CD14-positive monocyte (primary cell): ENCODE measurements around the gene PPP1R16B. TPM values are rescaled to one million over a fixed set of nuclear protein-coding genes. Genes with fewer than 3 reads are reported as not detected.

Experiments
- DNase-seq, 3 donors: peaks; one replicate each; pipeline ENCODE4 v3.0.0-alpha.2; 2011 to 2022
- H2AFZ ChIP-seq: 2 replicates; pipeline ENCODE4 v1.6.0; 2012; ENCODE audit warnings: mild to moderate bottlenecking, low read depth, low read length, inconsistent platforms; ENCODE audit not compliant: insufficient read depth, poor library complexity, severe bottlenecking
- H3K27ac ChIP-seq, 2 donors: 1 replicate in 1 of 2; 2 replicates in 1 of 2; pipeline ENCODE4 v1.5.1; 2012 to 2013; ENCODE audit warnings: low read length in 2 of 2, control low read depth in 1 of 2, inconsistent platforms in 1 of 2, low read depth in 1 of 2, mild to moderate bottlenecking in 1 of 2
- H3K27me3 ChIP-seq, 2 donors: one replicate each; pipeline versions ENCODE4 v1.6.0 to v1.6.1; 2011 to 2013; ENCODE audit warnings: low read length in 2 of 2; ENCODE audit not compliant: control insufficient read depth in 2 of 2, insufficient read depth in 2 of 2
- H3K36me3 ChIP-seq, 2 donors: replicated peaks in 1 of 2; 1 replicate in 1 of 2; 2 replicates in 1 of 2; pipeline versions ENCODE4 v1.5.1 to v1.6.1; 2012 to 2013; ENCODE audit warnings: low read length in 2 of 2, control low read depth in 1 of 2, inconsistent platforms in 1 of 2, mild to moderate bottlenecking in 1 of 2; ENCODE audit not compliant: insufficient read depth in 2 of 2, control insufficient read depth in 1 of 2
- H3K4me1 ChIP-seq, 2 donors: 1 replicate in 1 of 2; 2 replicates in 1 of 2; pipeline versions ENCODE4 v1.5.1 to v1.6.1; 2012 to 2013; ENCODE audit warnings: low read length in 2 of 2, control low read depth in 1 of 2, inconsistent platforms in 1 of 2, mild to moderate bottlenecking in 1 of 2, moderate library complexity in 1 of 2; ENCODE audit not compliant: insufficient read depth in 2 of 2, control insufficient read depth in 1 of 2
- H3K4me2 ChIP-seq: replicated peaks from 2 replicates; pipeline ENCODE3; 2012; ENCODE audit warnings: low read length, moderate library complexity, mild to moderate bottlenecking; ENCODE audit not compliant: poor library complexity, severe bottlenecking; ENCODE audit errors: extremely low read depth
- H3K4me3 ChIP-seq, 3 experiments: fragments of 200-600 bp in 1 of 3; sonication (generic) in 1 of 3; replicated peaks in 1 of 3; 1 replicate in 2 of 3; 2 replicates in 1 of 3; pipeline ENCODE4 v1.5.1; 2011 to 2013; ENCODE audit warnings: low read length in 3 of 3, mild to moderate bottlenecking in 3 of 3, control low read depth in 2 of 3, low read depth in 2 of 3, inconsistent platforms in 1 of 3, moderate library complexity in 1 of 3
- H3K79me2 ChIP-seq: 2 replicates; pipeline ENCODE4 v1.6.0; 2012; ENCODE audit warnings: mild to moderate bottlenecking, control low read depth, inconsistent platforms, low read length, moderate library complexity; ENCODE audit not compliant: insufficient read depth
- H3K9ac ChIP-seq: 2 replicates; pipeline ENCODE4 v1.6.0; 2017; ENCODE audit warnings: low read length, mild to moderate bottlenecking; ENCODE audit not compliant: insufficient read depth, poor library complexity, severe bottlenecking
- H3K9me3 ChIP-seq, 2 donors: replicated peaks in 1 of 2; 1 replicate in 1 of 2; 2 replicates in 1 of 2; pipeline versions ENCODE4 v1.5.1 to v1.6.1; 2012 to 2013; ENCODE audit warnings: low read length in 2 of 2, control low read depth in 1 of 2; ENCODE audit not compliant: control insufficient read depth in 1 of 2, insufficient read depth in 1 of 2
- H4K20me1 ChIP-seq: 2 replicates; pipeline ENCODE4 v1.6.0; 2012; ENCODE audit warnings: mild to moderate bottlenecking, low read length, control low read depth, moderate library complexity; ENCODE audit not compliant: insufficient read depth
- H3K27ac Mint-ChIP-seq, 7 donors: one replicate each; pipeline ENCODE4 v1.8.0; 2020; ENCODE audit warnings: mild to moderate bottlenecking in 7 of 7, mixed read lengths in 7 of 7, moderate library complexity in 6 of 7, inconsistent platforms in 2 of 7
- H3K27me3 Mint-ChIP-seq, 3 donors: one replicate each; pipeline ENCODE4 v1.8.0; 2021 to 2022; ENCODE audit warnings: low read depth in 3 of 3, mild to moderate bottlenecking in 3 of 3, mixed read lengths in 3 of 3, moderate library complexity in 3 of 3, inconsistent platforms in 1 of 3
- H3K36me3 Mint-ChIP-seq, 2 donors: one replicate each; pipeline ENCODE4 v1.8.0; 2020; ENCODE audit warnings: mixed read lengths in 2 of 2, inconsistent platforms in 1 of 2, mild to moderate bottlenecking in 1 of 2
- H3K4me1 Mint-ChIP-seq: one replicate; pipeline ENCODE4 v1.8.0; 2020; ENCODE audit warnings: mild to moderate bottlenecking, mixed read lengths
- H3K4me3 Mint-ChIP-seq, 2 donors: one replicate each; pipeline ENCODE4 v1.8.0; 2020; ENCODE audit warnings: mild to moderate bottlenecking in 2 of 2, mixed read lengths in 2 of 2, moderate library complexity in 1 of 2
- H3K9me3 Mint-ChIP-seq, 7 donors: one replicate each; pipeline ENCODE4 v1.8.0; 2020 to 2022; ENCODE audit warnings: mixed read lengths in 7 of 7, mild to moderate bottlenecking in 6 of 7, moderate library complexity in 6 of 7, inconsistent platforms in 2 of 7
- WGBS: methylation state at CpG from one replicate; pipeline ENCODE4 v1.1.5; 2013; ENCODE audit warnings: missing lambda C conversion rate; ENCODE audit not compliant: insufficient coverage; 5-methylcytosine and 5-hydroxymethylcytosine counted together
- intact Hi-C, 2 donors: fragments of 100-400 bp; cut with micrococcal nuclease; formaldehyde crosslinking; loops; one replicate each; pipeline versions ENCODE4 v1.15.0 to v1.15.1; 2023
- polyA plus RNA-seq, 3 donors: library from polyadenylated mRNA; depleted of rRNA in 1 of 3; unstranded in 2 of 3; stranded (reverse) in 1 of 3; fragments of 300-500 nt in 2 of 3; fragments of >200 nt in 1 of 3; fragmentation: Illumina TruSeq in 2 of 3; gene quantifications; 1 replicate in 2 of 3; 2 replicates in 1 of 3; pipeline ENCODE4 v1.2.3, GENCODE V29; 2012 to 2021
- TF ChIP-seq, protein P1 (sequence below): fragments of 200-600 bp; IDR thresholded peaks from one replicate; pipeline ENCODE4 v1.8.0; 2022; ENCODE audit warnings: antibody characterized with exemption, mild to moderate bottlenecking

PPP1R16B gene
- polyA plus RNA-seq, 3 donors: 1.1 to 4.4 (median 1.4) TPM

DNA sequence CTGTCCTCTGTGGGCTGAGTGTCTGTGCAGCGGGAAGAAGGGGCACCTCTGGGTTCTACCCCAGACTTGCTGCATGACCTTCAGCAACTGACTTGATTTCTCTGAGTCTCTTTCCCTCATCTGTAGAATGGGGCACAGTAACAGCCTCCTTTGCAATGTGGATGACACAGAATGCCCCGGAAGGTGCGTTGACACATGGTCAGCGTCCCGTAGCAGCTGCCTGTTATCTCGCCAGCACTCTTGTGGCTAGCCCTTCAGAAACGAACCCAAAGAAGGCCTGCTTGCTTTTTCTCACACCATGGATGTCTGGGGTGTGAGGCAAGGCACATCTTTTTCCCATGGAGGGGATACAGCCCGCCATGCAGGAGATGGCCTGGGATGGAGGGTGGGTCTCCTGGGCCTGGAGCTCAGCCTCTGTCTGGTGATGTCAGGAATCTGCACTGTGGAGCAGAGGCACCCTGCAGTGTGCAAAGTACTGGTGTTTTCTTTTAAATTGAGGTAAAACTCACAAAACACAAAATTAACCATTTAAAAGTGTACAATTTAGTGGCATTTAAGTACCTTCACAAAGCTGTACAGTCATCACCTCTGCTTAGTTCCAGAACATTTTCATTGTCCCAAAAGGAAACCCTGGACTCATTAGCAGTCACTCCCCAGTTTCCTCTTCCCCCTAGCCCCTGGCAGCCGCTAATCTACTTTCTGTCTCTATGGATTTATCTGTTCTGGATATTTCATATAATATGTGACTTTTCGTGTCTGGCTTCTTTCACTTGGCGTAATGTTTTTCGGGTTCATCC lies 61.0 kb downstream of the PPP1R16B start:
- TF ChIP-seq, protein P1, sequence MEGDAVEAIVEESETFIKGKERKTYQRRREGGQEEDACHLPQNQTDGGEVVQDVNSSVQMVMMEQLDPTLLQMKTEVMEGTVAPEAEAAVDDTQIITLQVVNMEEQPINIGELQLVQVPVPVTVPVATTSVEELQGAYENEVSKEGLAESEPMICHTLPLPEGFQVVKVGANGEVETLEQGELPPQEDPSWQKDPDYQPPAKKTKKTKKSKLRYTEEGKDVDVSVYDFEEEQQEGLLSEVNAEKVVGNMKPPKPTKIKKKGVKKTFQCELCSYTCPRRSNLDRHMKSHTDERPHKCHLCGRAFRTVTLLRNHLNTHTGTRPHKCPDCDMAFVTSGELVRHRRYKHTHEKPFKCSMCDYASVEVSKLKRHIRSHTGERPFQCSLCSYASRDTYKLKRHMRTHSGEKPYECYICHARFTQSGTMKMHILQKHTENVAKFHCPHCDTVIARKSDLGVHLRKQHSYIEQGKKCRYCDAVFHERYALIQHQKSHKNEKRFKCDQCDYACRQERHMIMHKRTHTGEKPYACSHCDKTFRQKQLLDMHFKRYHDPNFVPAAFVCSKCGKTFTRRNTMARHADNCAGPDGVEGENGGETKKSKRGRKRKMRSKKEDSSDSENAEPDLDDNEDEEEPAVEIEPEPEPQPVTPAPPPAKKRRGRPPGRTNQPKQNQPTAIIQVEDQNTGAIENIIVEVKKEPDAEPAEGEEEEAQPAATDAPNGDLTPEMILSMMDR: no peak
- Histone ChIP-seq H3K4me3 (no peak overlapping the region), H2AFZ (no peak overlapping the region), H3K27ac (no peak overlapping the region), H3K79me2 (peaks cover 3% of the 10 kb centered on the region), H3K9me3 (no peaks in the 10 kb centered on the region), H4K20me1 (no peaks in the 10 kb centered on the region), H3K9ac (no peak overlapping the region), H3K4me1 (peaks cover 19 to 25% of the 10 kb centered on the region in 2 donors), H3K4me2 (no peak overlapping the region), H3K27me3 (no peaks in the 10 kb centered on the region), H3K36me3 (no peaks in the 10 kb centered on the region)
- peaks cover 0 to 5% (median 2%) of the 10 kb centered on the region in 7 donors for H3K9me3 Mint-ChIP-seq
- intact Hi-C loops: no loop called here
- H3K4me1 Mint-ChIP-seq: peaks cover 42% of the 10 kb centered on the region
- peaks cover 0 to 2% of the 10 kb centered on the region in 2 donors for H3K36me3 Mint-ChIP-seq
- 99% methylated on average over 6 of the region's 12 CpGs for WGBS
- H3K27me3 Mint-ChIP-seq: peaks cover 0 to 5% (median 0%) of the 10 kb centered on the region in 3 donors
- no peak overlapping the region for H3K4me3 Mint-ChIP-seq
- no peak for DNase-seq
- H3K27ac Mint-ChIP-seq: peak overlapping the region in 1 of 7 donors; percentile 52

DNA sequence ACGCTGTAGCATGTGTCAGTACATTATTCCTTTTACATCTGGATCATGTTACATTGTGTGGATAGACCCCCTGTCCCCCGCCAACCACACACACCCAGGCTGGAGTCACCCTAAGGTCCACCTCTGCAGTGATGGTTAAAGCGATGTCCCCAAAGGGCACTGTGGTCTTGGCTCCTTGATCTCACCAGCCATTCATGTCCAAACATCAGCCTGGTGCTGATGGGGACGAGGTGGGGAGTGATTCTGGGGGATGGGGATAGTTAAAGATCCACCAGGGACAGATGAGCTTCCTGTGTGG lies 61.5 kb downstream of the PPP1R16B start:
- peaks cover 0 to 5% (median 2%) of the 10 kb centered on the region in 7 donors for H3K9me3 Mint-ChIP-seq
- Histone ChIP-seq H3K9me3 (no peaks in the 10 kb centered on the region), H3K9ac (no peak overlapping the region), H3K79me2 (peaks cover 3% of the 10 kb centered on the region), H3K27me3 (no peaks in the 10 kb centered on the region), H4K20me1 (no peaks in the 10 kb centered on the region), H3K4me3 (no peak overlapping the region), H3K4me2 (no peak overlapping the region), H2AFZ (no peak overlapping the region), H3K36me3 (no peaks in the 10 kb centered on the region), H3K4me1 (peaks cover 19 to 25% of the 10 kb centered on the region in 2 donors), H3K27ac (no peak overlapping the region)
- no peak for DNase-seq
- no peak overlapping the region for H3K4me3 Mint-ChIP-seq
- H3K36me3 Mint-ChIP-seq: peaks cover 0 to 2% of the 10 kb centered on the region in 2 donors
- H3K27ac Mint-ChIP-seq: peak overlapping the region in 1 of 7 donors; percentile 52
- intact Hi-C loops: no loop called here
- peaks cover 38% of the 10 kb centered on the region for H3K4me1 Mint-ChIP-seq
- WGBS: no CpG with 5 or more reads among the region's 4 CpGs
- H3K27me3 Mint-ChIP-seq: peaks cover 0 to 6% (median 0%) of the 10 kb centered on the region in 3 donors
- TF ChIP-seq, protein P1: no peak
